ENCODE results near the gene CACNA1D.

GRCh38 chr3:53671961-53672299 lies 177.5 kb downstream of the CACNA1D start:
- TF ChIP-seq POLR2AphosphoS5 (IDR thresholded peaks at IDR 0.05; ENCODE audit: borderline replicate concordance, low read depth, low read length) (no peak), EZH2 (IDR thresholded peaks at IDR 0.05) (no peak)
